H1 (cell line): ENCODE results near the gene TNS3. TPM values are rescaled to one million over a fixed set of nuclear protein-coding genes. Genes with fewer than 3 reads are reported as not detected.

ENCODE experiments used
- CTCF ChIA-PET: fragments of 300-600 bp; sonication (Branson Sonifier 250); formaldehyde crosslinking; loops from one replicate; lab custom pipeline; 2021; ENCODE audit not compliant: partially characterized antibody; lab: Charles Lee
- POLR2A ChIA-PET: fragments of 300-600 bp; sonication (Branson Sonifier 250); formaldehyde crosslinking; loops from one replicate; lab custom pipeline; 2021; ENCODE audit warnings: inconsistent platforms; ENCODE audit not compliant: partially characterized antibody; lab: Charles Lee
- DNase-seq, 2 experiments: peaks; one replicate each; pipeline versions ENCODE4 v3.0.0 to v3.0.0-alpha.2; 2010 to 2022; ENCODE audit warnings: low spot score in 2 of 2, low read depth in 1 of 2, mixed read lengths in 1 of 2
- FAIRE-seq: peaks from 2 replicates; lab custom pipeline; 2011; peaks lifted over from hg19 to GRCh38; lab: Jason Lieb, UNC
- H2AFZ ChIP-seq: 2 replicates; pipeline ENCODE4 v1.8.1; 2012; ENCODE audit warnings: low read length, inconsistent platforms
- H2AK5ac ChIP-seq: 2 replicates; pipeline ENCODE4 v1.6.1; 2013; ENCODE audit warnings: low read depth, low read length
- H2BK120ac ChIP-seq: replicated peaks from 2 replicates; pipeline ENCODE3; 2013; ENCODE audit warnings: low read depth, low read length, inconsistent platforms
- H2BK12ac ChIP-seq: 2 replicates; pipeline ENCODE4 v1.6.1; 2013; ENCODE audit warnings: low read depth, low read length
- H2BK15ac ChIP-seq: 2 replicates; pipeline ENCODE4 v1.6.1; 2013; ENCODE audit warnings: low read length
- H2BK20ac ChIP-seq: 2 replicates; pipeline ENCODE4 v1.6.1; 2013; ENCODE audit warnings: low read length
- H2BK5ac ChIP-seq: 2 replicates; pipeline ENCODE4 v1.6.1; 2013; ENCODE audit warnings: low read depth, low read length
- H3K14ac ChIP-seq: 2 replicates; pipeline ENCODE4 v1.6.1; 2013; ENCODE audit warnings: inconsistent platforms; ENCODE audit not compliant: insufficient read length
- H3K18ac ChIP-seq: 2 replicates; pipeline ENCODE4 v1.6.1; 2013; ENCODE audit warnings: low read length; ENCODE audit errors: extremely low read depth
- H3K23ac ChIP-seq: 2 replicates; pipeline ENCODE4 v1.6.1; 2013; ENCODE audit warnings: inconsistent platforms; ENCODE audit not compliant: insufficient read length
- H3K23me2 ChIP-seq: 2 replicates; pipeline ENCODE4 v1.6.1; 2013; ENCODE audit warnings: low read depth, low read length
- H3K27ac ChIP-seq: 2 replicates; pipeline ENCODE4 v1.6.1; 2011; ENCODE audit warnings: low read depth, low read length, inconsistent platforms
- H3K27me3 ChIP-seq, 4 experiments: replicated peaks in 1 of 4; 1 replicate in 1 of 4; 2 replicates in 3 of 4; pipeline versions ENCODE4 v1.6.1 to v1.8.1; 2011 to 2013; ENCODE audit warnings: low read length in 3 of 4, mild to moderate bottlenecking in 3 of 4, inconsistent platforms in 2 of 4, mixed read lengths in 2 of 4, moderate library complexity in 1 of 4; ENCODE audit not compliant: control insufficient read depth in 3 of 4, insufficient read depth in 3 of 4; ENCODE audit errors: extremely low read depth in 1 of 4
- H3K36me3 ChIP-seq, 4 experiments: 2 replicates each; pipeline versions ENCODE4 v1.6.1 to v1.8.1; 2011 to 2013; ENCODE audit warnings: mild to moderate bottlenecking in 4 of 4, low read length in 3 of 4, moderate library complexity in 2 of 4, control low read depth in 1 of 4, inconsistent platforms in 1 of 4; ENCODE audit not compliant: insufficient read depth in 4 of 4, control insufficient read depth in 2 of 4
- H3K4ac ChIP-seq: replicated peaks from 2 replicates; pipeline ENCODE3; 2013; ENCODE audit warnings: low read length, low read depth, mixed read lengths, inconsistent platforms; ENCODE audit not compliant: insufficient read length
- H3K4me1 ChIP-seq, 4 experiments: replicated peaks in 1 of 4; 1 replicate in 1 of 4; 2 replicates in 3 of 4; pipeline versions ENCODE4 v1.6.1 to v1.8.1; 2011 to 2013; ENCODE audit warnings: low read length in 3 of 4, inconsistent platforms in 2 of 4, mixed read lengths in 1 of 4; ENCODE audit not compliant: insufficient read depth in 4 of 4, control insufficient read depth in 3 of 4
- H3K4me2 ChIP-seq, 2 experiments: 2 replicates each; pipeline versions ENCODE4 v1.6.1 to v1.8.1; 2011 to 2013; ENCODE audit warnings: low read depth in 2 of 2, low read length in 2 of 2, control low read depth in 1 of 2, inconsistent platforms in 1 of 2, mild to moderate bottlenecking in 1 of 2; ENCODE audit not compliant: insufficient read depth in 1 of 2
- H3K4me3 ChIP-seq, 4 experiments: fragments of 200-600, 300-600 bp in 1 of 4; sonication (generic), shearing (Covaris generic), sonication (Bioruptor Twin) in 1 of 4; 2 replicates each; pipeline versions ENCODE4 v1.5.1 to v1.8.1; 2011 to 2016; ENCODE audit warnings: low read length in 4 of 4, low read depth in 3 of 4, control low read depth in 2 of 4, inconsistent platforms in 2 of 4, mild to moderate bottlenecking in 2 of 4, mixed read lengths in 1 of 4, moderate library complexity in 1 of 4; ENCODE audit not compliant: insufficient read depth in 2 of 4; ENCODE audit errors: extremely low read depth in 1 of 4
- H3K56ac ChIP-seq: replicated peaks from 2 replicates; pipeline ENCODE3; 2013; ENCODE audit warnings: low read depth, mild to moderate bottlenecking, mixed read lengths, low read length, inconsistent platforms; ENCODE audit not compliant: insufficient read length
- H3K79me1 ChIP-seq: 2 replicates; pipeline ENCODE4 v1.6.1; 2013; ENCODE audit warnings: low read depth, low read length, control low read depth
- H3K79me2 ChIP-seq, 2 experiments: 2 replicates each; pipeline versions ENCODE4 v1.6.1 to v1.8.1; 2012 to 2013; ENCODE audit warnings: low read length in 2 of 2, mild to moderate bottlenecking in 2 of 2, inconsistent platforms in 1 of 2; ENCODE audit not compliant: insufficient read depth in 2 of 2, control insufficient read depth in 1 of 2
- H3K9ac ChIP-seq, 4 experiments: replicated peaks in 1 of 4; 1 replicate in 1 of 4; 2 replicates in 3 of 4; pipeline versions ENCODE4 v1.6.1 to v1.8.1; 2011 to 2013; ENCODE audit warnings: low read depth in 3 of 4, low read length in 3 of 4, control low read depth in 2 of 4, mild to moderate bottlenecking in 2 of 4, moderate library complexity in 2 of 4, inconsistent platforms in 1 of 4; ENCODE audit errors: extremely low read depth in 1 of 4
- H3K9me3 ChIP-seq, 2 experiments: 2 replicates each; pipeline versions ENCODE4 v1.6.1 to v1.8.1; 2012 to 2013; ENCODE audit warnings: mild to moderate bottlenecking in 2 of 2, moderate library complexity in 2 of 2, control low read depth in 1 of 2, inconsistent platforms in 1 of 2, low read depth in 1 of 2, low read length in 1 of 2, mixed read lengths in 1 of 2; ENCODE audit not compliant: insufficient read depth in 2 of 2
- H4K20me1 ChIP-seq, 2 experiments: replicated peaks in 1 of 2; 2 replicates each; pipeline versions ENCODE3 to v1.8.1; 2011 to 2013; ENCODE audit warnings: inconsistent platforms in 2 of 2, low read length in 2 of 2, mild to moderate bottlenecking in 1 of 2; ENCODE audit not compliant: insufficient read depth in 2 of 2, control insufficient read depth in 1 of 2
- H4K5ac ChIP-seq: 2 replicates; pipeline ENCODE4 v1.6.1; 2013; ENCODE audit warnings: low read length, low read depth, mixed read lengths, inconsistent platforms; ENCODE audit not compliant: insufficient read length
- H4K8ac ChIP-seq: 2 replicates; pipeline ENCODE4 v1.8.0; 2013; ENCODE audit warnings: mild to moderate bottlenecking, moderate library complexity, low read length, inconsistent platforms; ENCODE audit not compliant: insufficient read depth; ENCODE audit errors: extremely low read depth
- H4K91ac ChIP-seq: replicated peaks from 2 replicates; pipeline ENCODE3; 2013; ENCODE audit warnings: low read length, mixed read lengths, inconsistent platforms; ENCODE audit not compliant: insufficient read length
- HDAC6 ChIP-seq: IDR thresholded peaks from one replicate; pipeline ENCODE4 v1.7.1; 2012; ENCODE audit warnings: low read depth, mild to moderate bottlenecking, inconsistent platforms, low read length, moderate library complexity
- NRF1 ChIP-seq: IDR thresholded peaks from 2 replicates; pipeline ENCODE4 v1.6.1; 2011; ENCODE audit warnings: mild to moderate bottlenecking, low read depth, low read length, improper control_type of control experiment
- RBBP5 ChIP-seq: IDR thresholded peaks from 2 replicates; pipeline ENCODE4 v1.7.1; 2012; ENCODE audit warnings: low read depth, mild to moderate bottlenecking, inconsistent platforms, low read length, moderate library complexity, borderline replicate concordance
- TCF12 ChIP-seq: IDR thresholded peaks from 2 replicates; pipeline ENCODE4 v1.6.1; 2011; ENCODE audit warnings: low read depth, mild to moderate bottlenecking, low read length
- WGBS, 2 experiments: shearing (Covaris generic) in 1 of 2; methylation state at CpG; one replicate each; pipeline versions ENCODE4 v1.1.6 to v1.1.7; 2013 to 2015; ENCODE audit warnings: low lambda C conversion rate in 2 of 2, mixed read lengths in 2 of 2, inconsistent platforms in 1 of 2, low coverage in 1 of 2, missing lambda C conversion rate in 1 of 2; ENCODE audit not compliant: insufficient replicate concordance in 2 of 2, insufficient coverage in 1 of 2, insufficient read length in 1 of 2; ENCODE audit errors: extremely low coverage in 1 of 2, missing lambda C conversion rate in 1 of 2; 5-methylcytosine and 5-hydroxymethylcytosine counted together
- polyA plus RNA-seq, 7 experiments: library from polyadenylated mRNA; depleted of rRNA in 3 of 7; stranded (reverse) in 5 of 7; unstranded in 2 of 7; fragments of >200 nt in 5 of 7; fragments of 200-250 nt in 2 of 7; gene quantifications; 1 replicate in 5 of 7; 2 replicates in 1 of 7; 4 replicates in 1 of 7; pipeline versions ENCODE4 v1.2.1 to v1.2.3, GENCODE V29; 2011 to 2013; ENCODE audit warnings: missing spikeins in 2 of 7, mixed read lengths in 2 of 7
- total RNA-seq: library from RNA; stranded (reverse); fragmentation: NEBNext Ultra II Directional; extraction: Animal tissue kit (Norgen Biotek cat#: 25700); gene quantifications from 2 replicates; pipeline ENCODE4 v1.2.1, GENCODE V29; 2021
- TF ChIP-seq, protein P1 (sequence below): IDR thresholded peaks from 2 replicates; pipeline ENCODE4 v1.6.1; 2012; ENCODE audit warnings: inconsistent platforms
- TF ChIP-seq, protein P2 (sequence below), 3 experiments: IDR thresholded peaks; 1 replicate in 2 of 3; 2 replicates in 1 of 3; pipeline versions ENCODE4 v1.5.1 to v1.6.1; 2011; ENCODE audit warnings: low read length in 3 of 3, mild to moderate bottlenecking in 3 of 3, inconsistent platforms in 2 of 3, low read depth in 1 of 3, moderate library complexity in 1 of 3; ENCODE audit not compliant: insufficient read depth in 1 of 3; ENCODE audit errors: control extremely low read depth in 1 of 3

The TNS3 gene
- total and polyA plus RNA-seq, 2 of the 8 experiments (the other 6 are each of a cell fraction or from before 2014, with no cell fraction given): 11.9 to 24.2 TPM

DNA sequence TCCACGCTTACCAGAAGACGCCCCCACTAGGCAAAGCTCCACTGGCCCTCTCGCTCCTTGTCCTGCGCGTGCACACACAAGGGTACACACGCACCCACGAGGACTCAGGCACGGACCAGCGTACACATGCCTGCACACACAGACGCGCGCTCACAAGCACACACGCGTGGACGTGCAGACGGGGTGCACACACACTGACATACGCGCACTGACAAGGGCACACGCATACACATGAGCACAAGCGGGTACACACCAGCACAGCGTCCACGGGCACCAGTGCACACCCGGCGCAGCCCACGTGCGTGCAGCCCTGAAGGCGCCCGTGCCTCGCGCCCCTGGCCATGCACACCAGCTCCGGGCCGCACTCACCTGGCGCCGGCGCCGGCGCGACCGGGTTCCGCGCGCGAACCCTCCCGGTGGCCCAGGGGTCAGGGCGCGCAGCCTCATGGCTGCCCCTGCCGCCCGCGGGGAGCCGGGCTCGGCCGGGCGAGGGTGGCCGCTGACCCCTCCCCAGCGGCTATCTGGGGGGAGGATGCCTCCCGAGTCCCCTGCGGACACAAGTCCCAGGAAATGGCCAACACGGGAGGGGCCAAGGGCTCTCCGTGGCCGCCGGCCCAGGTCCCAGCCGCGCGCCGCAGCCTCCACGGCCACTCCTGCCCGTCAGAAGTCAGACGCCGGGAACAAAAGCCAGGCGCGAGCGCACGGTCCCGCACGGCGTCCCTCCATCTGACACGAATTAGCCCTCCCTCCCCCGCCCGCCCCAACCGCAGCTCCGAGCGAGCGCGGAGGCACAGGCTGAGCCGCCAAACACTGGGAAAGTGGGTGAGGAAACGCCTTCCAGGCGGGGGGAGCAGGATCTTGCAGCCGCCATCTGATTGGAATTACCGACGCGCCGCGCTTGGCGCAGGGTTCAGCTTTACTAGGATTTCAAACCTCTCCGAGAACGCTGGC lies 45.0 kb downstream of the TNS3 start:
- H3K79me2 ChIP-seq: peaks cover 0 to 18% of the 10 kb centered on the region in 2 experiments; a peak in 2 of 4 replicates
- H3K56ac ChIP-seq: no peak overlapping the region
- peak overlapping the region; percentile 94 to 100 for H3K4me2 ChIP-seq
- peak overlapping the region; percentile 94 for H3K4ac ChIP-seq
- H3K4me1 ChIP-seq: peaks cover 13 to 28% (median 19%) of the 10 kb centered on the region in 4 experiments
- H4K5ac ChIP-seq: peak overlapping the region; percentile 52
- peak overlapping the region; percentile 66 for H2AK5ac ChIP-seq
- H2AFZ ChIP-seq: no peak overlapping the region
- peaks cover 11% of the 10 kb centered on the region for H3K23me2 ChIP-seq
- H2BK5ac ChIP-seq: peak overlapping the region; percentile 54; the same call in 1 of the 2 replicates
- H3K36me3 ChIP-seq: no peaks in the 10 kb centered on the region
- DNase-seq: no peak
- H4K91ac ChIP-seq: peak overlapping the region; percentile 98
- H3K9me3 ChIP-seq: peaks cover 0 to 3% of the 10 kb centered on the region in 2 experiments; a peak in 1 of 4 replicates
- H3K18ac ChIP-seq: peak overlapping the region; percentile 88
- H3K14ac ChIP-seq: peak overlapping the region; percentile 19
- WGBS, 2 experiments: 15% methylated on average over 62 of the region's 96 CpGs; no CpG with 5 or more reads in 1 of the 2 experiments
- CTCF ChIA-PET: interaction anchor here (0.6 to 3.5 kb wide), 11 partner anchors 8 to 282 kb away, joined by 3 to 20 read pairs (median 4); no protein-coding TSS in a partner anchor
- POLR2A ChIA-PET: interaction anchor here (1.0 to 2.0 kb wide), 2 partner anchors 45 to 136 kb away, joined by 3 to 6 read pairs; partner anchors contain the start of gene TNS3
- no peak for FAIRE-seq
- H4K20me1 ChIP-seq: peaks cover 2 to 9% of the 10 kb centered on the region in 2 experiments
- peaks cover 0 to 14% (median 12%) of the 10 kb centered on the region in 4 experiments; a peak in 5 of 7 replicates for H3K27me3 ChIP-seq
- peaks cover 9% of the 10 kb centered on the region for H3K79me1 ChIP-seq
- H3K4me3 ChIP-seq: peak overlapping the region; percentile 49 to 66 (median 56)
- peak overlapping the region; percentile 88 for H4K8ac ChIP-seq
- H3K23ac ChIP-seq: peak overlapping the region; percentile 95
- peak overlapping the region; percentile 97 for H2BK15ac ChIP-seq
- peak overlapping the region in 2 of 4 experiments; percentile 33 to 49; a peak in 4 of 7 replicates for H3K9ac ChIP-seq
- peak overlapping the region; percentile 95; the same call in 1 of the 2 replicates for H2BK12ac ChIP-seq
- no peak overlapping the region for H2BK20ac ChIP-seq
- peak overlapping the region; percentile 77 for H2BK120ac ChIP-seq
- no peak overlapping the region for H3K27ac ChIP-seq
- TF ChIP-seq NRF1 (no peak), HDAC6 (no peak), TCF12 (no peak), RBBP5 (peak; percentile 13; the same call in 1 of the 2 replicates)
- TF ChIP-seq, protein P1, sequence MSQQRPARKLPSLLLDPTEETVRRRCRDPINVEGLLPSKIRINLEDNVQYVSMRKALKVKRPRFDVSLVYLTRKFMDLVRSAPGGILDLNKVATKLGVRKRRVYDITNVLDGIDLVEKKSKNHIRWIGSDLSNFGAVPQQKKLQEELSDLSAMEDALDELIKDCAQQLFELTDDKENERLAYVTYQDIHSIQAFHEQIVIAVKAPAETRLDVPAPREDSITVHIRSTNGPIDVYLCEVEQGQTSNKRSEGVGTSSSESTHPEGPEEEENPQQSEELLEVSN: no peak; the same call in 1 of the 2 replicates
- TF ChIP-seq, protein P2, sequence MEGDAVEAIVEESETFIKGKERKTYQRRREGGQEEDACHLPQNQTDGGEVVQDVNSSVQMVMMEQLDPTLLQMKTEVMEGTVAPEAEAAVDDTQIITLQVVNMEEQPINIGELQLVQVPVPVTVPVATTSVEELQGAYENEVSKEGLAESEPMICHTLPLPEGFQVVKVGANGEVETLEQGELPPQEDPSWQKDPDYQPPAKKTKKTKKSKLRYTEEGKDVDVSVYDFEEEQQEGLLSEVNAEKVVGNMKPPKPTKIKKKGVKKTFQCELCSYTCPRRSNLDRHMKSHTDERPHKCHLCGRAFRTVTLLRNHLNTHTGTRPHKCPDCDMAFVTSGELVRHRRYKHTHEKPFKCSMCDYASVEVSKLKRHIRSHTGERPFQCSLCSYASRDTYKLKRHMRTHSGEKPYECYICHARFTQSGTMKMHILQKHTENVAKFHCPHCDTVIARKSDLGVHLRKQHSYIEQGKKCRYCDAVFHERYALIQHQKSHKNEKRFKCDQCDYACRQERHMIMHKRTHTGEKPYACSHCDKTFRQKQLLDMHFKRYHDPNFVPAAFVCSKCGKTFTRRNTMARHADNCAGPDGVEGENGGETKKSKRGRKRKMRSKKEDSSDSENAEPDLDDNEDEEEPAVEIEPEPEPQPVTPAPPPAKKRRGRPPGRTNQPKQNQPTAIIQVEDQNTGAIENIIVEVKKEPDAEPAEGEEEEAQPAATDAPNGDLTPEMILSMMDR (IDR thresholded peaks at IDR 0.05; ENCODE audit: control extremely low read depth in 1 of 3, insufficient read depth in 1 of 3, low read depth in 1 of 3, low read length in 3 of 3): no peak
